ENCODE data around the gene EHBP1.

The EHBP1 gene

GRCh38 chr2:63092401-63092800 lies 386.9 kb downstream of the EHBP1 start:
- no peaks in the 10 kb centered on the region for H3K27me3 ChIP-seq (replicated peaks; ENCODE audit: control insufficient read depth, insufficient read depth, low read length, poor library complexity, severe bottlenecking)
- H3K36me3 ChIP-seq (ENCODE audit: control insufficient read depth, insufficient read depth, low read length): no peaks in the 10 kb centered on the region
- H3K27ac ChIP-seq (ENCODE audit: insufficient read depth, low read length, poor library complexity, severe bottlenecking): no peak overlapping the region
- H3K4me3 ChIP-seq (ENCODE audit: insufficient read depth, low read depth, low read length, poor library complexity, severe bottlenecking): no peak overlapping the region
- no peaks in the 10 kb centered on the region for H3K9me3 ChIP-seq (ENCODE audit: control insufficient read depth, low read length)
- no peaks in the 10 kb centered on the region for H3K4me1 ChIP-seq (ENCODE audit: control insufficient read depth, insufficient read depth, low read length, poor library complexity, severe bottlenecking)
- no peak for DNase-seq

DNA sequence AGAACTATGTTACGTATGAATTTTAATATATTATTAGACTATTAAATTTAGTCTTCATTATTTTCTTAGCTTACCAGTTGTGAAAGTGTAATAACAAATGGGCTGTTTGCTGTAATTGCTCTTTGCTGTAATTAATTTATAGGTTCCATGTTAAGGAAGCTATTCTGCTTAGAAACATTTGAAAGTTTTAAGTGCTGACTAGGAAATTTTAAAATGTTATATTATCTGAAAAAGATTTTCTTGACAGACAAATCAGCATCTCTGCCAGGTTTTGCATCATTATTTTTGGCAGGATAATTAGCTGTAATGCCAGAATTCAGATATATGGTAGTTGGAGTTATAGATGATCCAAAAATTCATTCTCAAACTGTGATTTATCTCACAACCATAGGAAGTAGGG lies 387.3 kb downstream of the EHBP1 start:
- Histone ChIP-seq H3K9me3 (ENCODE audit: control insufficient read depth, low read length) (no peaks in the 10 kb centered on the region), H3K4me3 (ENCODE audit: insufficient read depth, low read depth, low read length, poor library complexity, severe bottlenecking) (no peak overlapping the region), H3K27ac (ENCODE audit: insufficient read depth, low read length, poor library complexity, severe bottlenecking) (no peak overlapping the region), H3K36me3 (ENCODE audit: control insufficient read depth, insufficient read depth, low read length) (no peaks in the 10 kb centered on the region), H3K4me1 (ENCODE audit: control insufficient read depth, insufficient read depth, low read length, poor library complexity, severe bottlenecking) (no peaks in the 10 kb centered on the region), H3K27me3 (replicated peaks; ENCODE audit: control insufficient read depth, insufficient read depth, low read length, poor library complexity, severe bottlenecking) (no peaks in the 10 kb centered on the region)
- DNase-seq: no peak

DNA sequence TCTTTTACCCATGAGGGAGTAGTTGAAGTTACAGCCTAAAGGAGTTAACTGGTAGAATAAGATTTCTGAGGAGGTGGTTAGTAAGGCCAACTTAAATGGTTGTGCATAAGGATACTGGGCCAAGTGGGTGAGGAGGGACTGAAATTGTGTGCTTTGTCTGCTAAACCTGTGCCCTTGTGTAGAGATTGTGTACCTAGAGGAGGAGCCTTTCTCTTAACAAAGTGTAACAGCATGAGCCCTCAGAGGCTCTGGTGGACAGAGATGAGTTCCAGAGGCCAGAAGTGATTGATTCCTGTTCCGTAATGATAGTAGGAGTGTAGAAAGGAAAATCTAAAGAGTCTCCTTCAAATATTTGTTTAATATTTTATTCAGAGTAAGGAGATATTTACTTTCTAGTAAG lies 388.0 kb downstream of the EHBP1 start:
- Histone ChIP-seq H3K36me3 (ENCODE audit: control insufficient read depth, insufficient read depth, low read length) (no peaks in the 10 kb centered on the region), H3K4me3 (ENCODE audit: insufficient read depth, low read depth, low read length, poor library complexity, severe bottlenecking) (no peak overlapping the region), H3K9me3 (ENCODE audit: control insufficient read depth, low read length) (no peaks in the 10 kb centered on the region), H3K4me1 (ENCODE audit: control insufficient read depth, insufficient read depth, low read length, poor library complexity, severe bottlenecking) (no peaks in the 10 kb centered on the region), H3K27ac (ENCODE audit: insufficient read depth, low read length, poor library complexity, severe bottlenecking) (no peak overlapping the region), H3K27me3 (replicated peaks; ENCODE audit: control insufficient read depth, insufficient read depth, low read length, poor library complexity, severe bottlenecking) (no peaks in the 10 kb centered on the region)
- DNase-seq: no peak

Measured in effector memory CD4-positive, alpha-beta T cell (primary cell).